SJCRH30 (cell line): ENCODE measurements around the gene ATP1A4. TPM values are rescaled to one million over a fixed set of nuclear protein-coding genes. Genes with fewer than 3 reads are reported as not detected.
"Not testable (repeated sequence)": the region's sequence is repeated elsewhere in the genome, so short reads cannot be mapped to it uniquely, and the experiment has no call there.

Experiments
- DNase-seq, 2 experiments: peaks; one replicate each; pipeline ENCODE4 v3.0.0-alpha.2; 2015 to 2020
- H3K27ac ChIP-seq: fragments of 250-450 bp; sonication (Bioruptor Pico); 2 replicates; pipeline ENCODE4 v1.5.1; 2020; ENCODE audit warnings: mild to moderate bottlenecking, moderate library complexity
- H3K27me3 ChIP-seq: fragments of 250-450 bp; sonication (Bioruptor Pico); 2 replicates; pipeline ENCODE4 v1.5.1; 2020; ENCODE audit warnings: mild to moderate bottlenecking, moderate library complexity
- H3K36me3 ChIP-seq: fragments of 250-450 bp; sonication (Bioruptor Pico); 2 replicates; pipeline ENCODE4 v1.5.1; 2020; ENCODE audit warnings: mild to moderate bottlenecking, moderate library complexity
- H3K4me1 ChIP-seq: fragments of 250-450 bp; sonication (Bioruptor Pico); 2 replicates; pipeline ENCODE4 v1.5.1; 2020; ENCODE audit warnings: mild to moderate bottlenecking, moderate library complexity
- H3K4me3 ChIP-seq: fragments of 250-450 bp; sonication (Bioruptor Pico); 2 replicates; pipeline ENCODE4 v1.5.1; 2020; ENCODE audit warnings: mild to moderate bottlenecking, moderate library complexity
- H3K9me3 ChIP-seq: fragments of 250-450 bp; sonication (Bioruptor Pico); replicated peaks from 2 replicates; pipeline ENCODE4 v1.5.1; 2020; ENCODE audit warnings: mild to moderate bottlenecking, moderate library complexity
- total RNA-seq: library from RNA; depleted of rRNA; stranded (reverse); fragments of >200 nt; shearing (Covaris generic); gene quantifications from 2 replicates; pipeline ENCODE4 v1.2.3, GENCODE V29; 2014

The ATP1A4 gene
- total RNA-seq, 1 experiment from 2014 or later, result not detected

DNA sequence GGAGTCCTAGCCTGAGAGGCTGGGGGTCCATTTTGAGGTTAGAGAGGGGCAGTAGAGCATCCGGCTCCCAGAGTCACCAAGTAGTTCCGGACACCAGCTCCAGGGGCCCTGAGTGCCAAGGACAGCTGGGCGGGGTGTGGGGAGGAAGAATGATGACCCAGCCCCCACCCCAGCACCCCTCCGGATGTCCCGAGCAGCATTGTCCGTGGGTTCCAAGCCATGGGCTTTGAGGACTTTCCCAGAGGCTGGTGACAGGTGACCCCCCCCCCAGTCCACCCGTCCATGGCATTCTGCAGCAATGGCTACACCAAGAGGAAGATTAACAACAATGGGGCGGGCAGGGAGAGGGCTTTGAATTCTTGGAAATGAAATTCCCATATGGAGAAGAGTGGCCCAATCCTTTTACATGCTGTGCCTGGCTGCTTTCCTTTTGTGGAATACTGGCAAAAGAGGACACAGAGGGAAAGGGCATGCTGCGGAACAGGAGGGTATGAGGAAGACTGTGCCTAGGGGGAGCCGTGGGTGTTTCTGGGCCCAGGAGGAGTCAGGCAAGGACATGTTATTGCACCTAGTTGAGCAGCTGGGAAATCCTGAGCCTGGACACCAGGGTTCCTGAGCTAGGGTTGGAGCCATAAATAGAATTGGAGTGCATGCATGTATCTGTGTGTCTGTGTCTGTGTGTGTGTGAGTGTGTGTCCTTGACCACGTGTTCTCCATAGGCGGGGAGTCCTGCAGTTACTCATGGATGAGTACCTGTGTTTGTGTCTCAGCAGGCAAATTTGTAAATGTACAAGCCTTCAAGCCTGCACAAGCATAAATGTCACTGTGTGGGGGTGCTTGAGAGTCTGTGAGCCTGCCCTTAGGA lies 34.9 kb upstream of the ATP1A4 start:
- peak; percentile 69 for DNase-seq

GRCh38 chr1:160117300-160117699 lies 34.1 kb upstream of the ATP1A4 start:
- peak overlapping the region; percentile 68 for H3K4me3 ChIP-seq

More for the DNA sequence above, 34.9 kb upstream of the ATP1A4 start:
- H3K9me3 ChIP-seq, result no peaks in the 10 kb centered on the region
- H3K4me3 ChIP-seq, result peak overlapping the region; percentile 68
- H3K36me3 ChIP-seq, result peaks cover 15% of the 10 kb centered on the region
- H3K27me3 ChIP-seq, result no peaks in the 10 kb centered on the region
- H3K27ac ChIP-seq, result peak overlapping the region; percentile 76
- peaks cover 32% of the 10 kb centered on the region for H3K4me1 ChIP-seq

GRCh38 chr1:160117709-160118183 lies 33.7 kb upstream of the ATP1A4 start:
- no peaks in the 10 kb centered on the region for H3K27me3 ChIP-seq
- H3K36me3 ChIP-seq, result peaks cover 20% of the 10 kb centered on the region
- H3K27ac ChIP-seq, result no peak overlapping the region
- H3K4me3 ChIP-seq, result peak overlapping the region; percentile 68
- H3K4me1 ChIP-seq, result peaks cover 34% of the 10 kb centered on the region
- DNase-seq, result no peak
- no peaks in the 10 kb centered on the region for H3K9me3 ChIP-seq

More at GRCh38 chr1:160117300-160117699, 34.1 kb upstream of the ATP1A4 start:
- Histone ChIP-seq H3K4me1 (peaks cover 34% of the 10 kb centered on the region), H3K36me3 (peaks cover 20% of the 10 kb centered on the region), H3K27me3 (no peaks in the 10 kb centered on the region), H3K9me3 (no peaks in the 10 kb centered on the region), H3K27ac (peak overlapping the region; percentile 76)
- DNase-seq, result no peak

GRCh38 chr1:160118928-160119327 lies 32.5 kb upstream of the ATP1A4 start:
- no peak for DNase-seq
- Histone ChIP-seq H3K4me1 (peaks cover 37% of the 10 kb centered on the region), H3K4me3 (no peak overlapping the region), H3K36me3 (peaks cover 20% of the 10 kb centered on the region), H3K27ac (no peak overlapping the region), H3K9me3 (no peaks in the 10 kb centered on the region), H3K27me3 (no peaks in the 10 kb centered on the region)

- Histone ChIP-seq H3K9me3 (no peaks in the 10 kb centered on the region), H3K27me3 (no peaks in the 10 kb centered on the region), H3K4me3 (no peak overlapping the region), H3K4me1 (peaks cover 40% of the 10 kb centered on the region), H3K36me3 (peaks cover 28% of the 10 kb centered on the region), H3K27ac (no peak overlapping the region)
- DNase-seq, result no peak
Observed at GRCh38 chr1:160120797-160121196, 30.6 kb upstream of the ATP1A4 start.

GRCh38 chr1:160121388-160121787 lies 30.0 kb upstream of the ATP1A4 start:
- peaks cover 34% of the 10 kb centered on the region for H3K36me3 ChIP-seq
- H3K27me3 ChIP-seq, result no peaks in the 10 kb centered on the region
- no peak overlapping the region for H3K27ac ChIP-seq
- H3K4me3 ChIP-seq, result no peak overlapping the region
- H3K4me1 ChIP-seq, result peaks cover 45% of the 10 kb centered on the region
- H3K9me3 ChIP-seq, result no peaks in the 10 kb centered on the region
- DNase-seq, result no peak

DNA sequence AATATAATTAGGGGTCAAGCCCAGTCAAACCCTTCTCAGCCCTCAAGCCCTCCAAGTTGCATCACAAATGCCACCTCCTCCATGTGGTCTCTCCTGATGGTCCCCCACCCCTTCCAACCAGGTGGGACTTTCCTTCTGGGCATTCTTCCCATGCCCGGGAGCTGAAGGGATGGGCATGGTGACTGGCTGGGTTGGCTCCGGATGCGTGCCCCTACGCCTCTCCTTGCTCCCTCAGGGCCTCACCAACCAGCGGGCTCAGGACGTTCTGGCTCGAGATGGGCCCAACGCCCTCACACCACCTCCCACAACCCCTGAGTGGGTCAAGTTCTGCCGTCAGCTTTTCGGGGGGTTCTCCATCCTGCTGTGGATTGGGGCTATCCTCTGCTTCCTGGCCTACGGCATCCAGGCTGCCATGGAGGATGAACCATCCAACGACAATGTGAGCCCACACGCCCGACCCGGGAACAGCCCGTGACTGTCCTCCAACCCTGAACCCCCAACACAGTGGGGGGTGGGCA lies 28.4 kb upstream of the ATP1A4 start:
- Histone ChIP-seq H3K4me1 (peaks cover 39% of the 10 kb centered on the region), H3K27ac (no peak overlapping the region), H3K4me3 (no peak overlapping the region), H3K36me3 (peaks cover 50% of the 10 kb centered on the region), H3K9me3 (no peaks in the 10 kb centered on the region), H3K27me3 (no peaks in the 10 kb centered on the region)
- no peak for DNase-seq

GRCh38 chr1:160123726-160124125 lies 27.7 kb upstream of the ATP1A4 start:
- peaks cover 39% of the 10 kb centered on the region for H3K4me1 ChIP-seq
- no peak overlapping the region for H3K4me3 ChIP-seq
- H3K27me3 ChIP-seq, result no peaks in the 10 kb centered on the region
- peak overlapping the region; percentile 54 for H3K27ac ChIP-seq
- no peak for DNase-seq
- no peaks in the 10 kb centered on the region for H3K9me3 ChIP-seq
- peaks cover 53% of the 10 kb centered on the region for H3K36me3 ChIP-seq

DNA sequence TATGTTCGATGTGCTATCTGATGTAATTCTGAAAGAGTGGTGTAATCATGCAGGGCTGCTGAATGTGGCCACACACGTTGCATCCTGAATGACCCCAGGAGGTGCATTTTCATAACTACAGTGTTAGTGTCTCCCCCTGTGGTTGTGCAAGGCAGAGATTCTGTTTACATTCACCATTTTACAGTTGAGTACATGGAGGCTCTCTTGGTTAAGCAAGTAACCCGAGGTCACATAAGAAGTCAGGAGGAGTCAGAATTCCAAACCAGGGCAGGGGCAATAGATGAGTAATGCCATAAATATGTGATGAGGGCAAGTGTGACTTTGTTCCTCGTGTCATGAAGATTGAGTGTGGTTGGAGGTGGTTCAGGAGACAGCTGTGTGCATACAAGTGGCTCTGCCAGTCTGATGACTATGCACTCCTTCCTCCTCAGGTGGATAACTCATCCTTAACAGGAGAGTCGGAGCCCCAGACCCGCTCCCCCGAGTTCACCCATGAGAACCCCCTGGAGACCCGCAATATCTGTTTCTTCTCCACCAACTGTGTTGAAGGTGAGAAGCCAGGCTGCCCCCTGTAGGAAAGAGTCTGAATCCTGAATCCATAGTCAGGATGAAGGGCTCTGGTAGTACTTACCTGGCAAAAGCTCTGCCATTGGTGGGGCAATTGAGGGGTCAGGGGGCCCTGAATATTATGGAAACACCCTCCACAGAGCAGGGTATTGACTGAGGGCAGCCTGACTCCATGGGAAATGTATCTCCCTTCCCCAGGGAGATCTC lies 26.5 kb upstream of the ATP1A4 start:
- H3K4me1 ChIP-seq, result peaks cover 39% of the 10 kb centered on the region
- no peaks in the 10 kb centered on the region for H3K27me3 ChIP-seq
- peak; percentile 70 to 72 for DNase-seq

GRCh38 chr1:160125746-160126145 lies 25.7 kb upstream of the ATP1A4 start:
- H3K9me3 ChIP-seq, result no peaks in the 10 kb centered on the region
- peaks cover 67% of the 10 kb centered on the region for H3K36me3 ChIP-seq
- H3K27me3 ChIP-seq, result no peaks in the 10 kb centered on the region
- H3K27ac ChIP-seq, result peak overlapping the region; percentile 69
- H3K4me3 ChIP-seq, result no peak overlapping the region
- H3K4me1 ChIP-seq, result peaks cover 39% of the 10 kb centered on the region
- DNase-seq, result peak in 1 of 2 experiments; percentile 26

More for the DNA sequence above, 26.5 kb upstream of the ATP1A4 start:
- Histone ChIP-seq H3K9me3 (no peaks in the 10 kb centered on the region), H3K36me3 (peaks cover 63% of the 10 kb centered on the region), H3K4me3 (no peak overlapping the region), H3K27ac (peak overlapping the region; percentile 69)

- Histone ChIP-seq H3K4me1 (peaks cover 35% of the 10 kb centered on the region), H3K36me3 (peaks cover 68% of the 10 kb centered on the region)
- not testable (repeated sequence) for H3K4me3 ChIP-seq, H3K27me3 ChIP-seq, H3K27ac ChIP-seq, DNase-seq, H3K9me3 ChIP-seq
Observed at GRCh38 chr1:160126342-160126741, 25.1 kb upstream of the ATP1A4 start.

DNA sequence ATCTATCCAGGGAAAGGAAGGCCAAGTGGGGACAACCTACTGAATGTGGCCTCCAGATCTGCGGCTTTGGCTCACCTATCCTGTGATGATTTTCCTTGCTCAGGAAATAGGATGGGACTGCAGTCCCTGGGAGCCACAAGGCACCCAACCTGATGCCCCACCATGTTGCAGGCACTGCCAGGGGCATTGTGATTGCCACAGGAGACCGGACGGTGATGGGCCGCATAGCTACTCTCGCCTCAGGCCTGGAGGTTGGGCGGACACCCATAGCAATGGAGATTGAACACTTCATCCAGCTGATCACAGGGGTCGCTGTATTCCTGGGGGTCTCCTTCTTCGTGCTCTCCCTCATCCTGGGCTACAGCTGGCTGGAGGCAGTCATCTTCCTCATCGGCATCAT lies 24.0 kb upstream of the ATP1A4 start:
- H3K36me3 ChIP-seq, result peaks cover 67% of the 10 kb centered on the region
- DNase-seq, result no peak
- H3K4me3 ChIP-seq, result no peak overlapping the region
- no peak overlapping the region for H3K27ac ChIP-seq
- no peaks in the 10 kb centered on the region for H3K9me3 ChIP-seq
- H3K27me3 ChIP-seq, result no peaks in the 10 kb centered on the region
- peaks cover 30% of the 10 kb centered on the region for H3K4me1 ChIP-seq

DNA sequence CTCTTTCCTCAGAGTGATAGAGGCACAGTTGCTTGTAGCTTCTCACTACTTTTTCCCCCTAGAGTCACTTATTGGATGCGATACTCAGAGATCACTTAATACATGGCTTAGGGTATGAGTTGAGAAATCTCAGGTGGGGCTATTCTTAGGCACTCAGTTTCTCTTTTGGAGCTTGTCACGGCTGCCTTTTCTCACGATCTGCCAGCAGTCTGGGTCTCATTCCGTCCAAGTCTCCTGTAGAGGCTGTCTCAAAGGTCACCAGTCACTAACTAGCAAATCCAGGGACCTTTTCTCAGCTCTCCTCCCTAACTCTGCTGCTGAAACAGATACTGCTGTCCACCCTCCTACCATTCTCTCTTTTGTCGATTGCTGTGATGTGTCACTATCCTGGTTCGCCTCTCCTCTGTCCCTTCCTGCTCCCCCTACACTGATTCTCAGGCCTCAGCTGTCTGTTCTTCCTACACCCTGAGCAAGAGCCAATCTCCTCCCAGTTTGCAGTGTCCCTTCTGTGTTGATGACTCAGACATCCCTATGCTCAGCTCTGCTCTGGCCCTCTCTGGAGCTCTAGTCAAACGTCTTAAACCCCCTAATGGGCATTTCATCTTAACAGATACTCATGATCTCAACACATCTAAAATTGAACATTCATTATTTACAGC lies 23.4 kb upstream of the ATP1A4 start:
- Histone ChIP-seq H3K27me3 (no peaks in the 10 kb centered on the region), H3K27ac (no peak overlapping the region), H3K36me3 (peaks cover 73% of the 10 kb centered on the region), H3K4me1 (peaks cover 30% of the 10 kb centered on the region), H3K4me3 (no peak overlapping the region), H3K9me3 (no peaks in the 10 kb centered on the region)
- no peak for DNase-seq

DNA sequence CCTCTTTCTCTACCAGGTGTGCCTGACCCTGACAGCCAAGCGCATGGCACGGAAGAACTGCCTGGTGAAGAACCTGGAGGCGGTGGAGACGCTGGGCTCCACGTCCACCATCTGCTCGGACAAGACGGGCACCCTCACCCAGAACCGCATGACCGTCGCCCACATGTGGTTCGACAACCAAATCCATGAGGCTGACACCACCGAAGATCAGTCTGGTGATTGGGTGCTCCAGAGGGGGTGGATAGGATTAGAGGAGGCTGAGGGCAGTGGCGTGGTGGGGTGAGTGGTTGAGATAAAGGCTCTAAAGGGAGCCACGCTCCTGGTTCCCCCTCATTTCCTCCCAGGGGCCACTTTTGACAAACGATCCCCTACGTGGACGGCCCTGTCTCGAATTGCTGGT lies 22.8 kb upstream of the ATP1A4 start:
- Histone ChIP-seq H3K9me3 (no peaks in the 10 kb centered on the region), H3K27ac (no peak overlapping the region), H3K4me3 (no peak overlapping the region), H3K36me3 (peaks cover 79% of the 10 kb centered on the region), H3K27me3 (no peaks in the 10 kb centered on the region), H3K4me1 (peaks cover 27% of the 10 kb centered on the region)
- no peak for DNase-seq
